HG02610 (cell line): ENCODE data around the gene OR8A1.
A peak's percentile ranks its signal among the peaks of the same experiment; 100 is the strongest.
"Not testable (repeated sequence)": the region's sequence is repeated elsewhere in the genome, so short reads cannot be mapped to it uniquely, and the experiment has no call there.

Source experiments
- ATAC-seq: cut with Tn5 transposase; IDR thresholded peaks from one replicate; pipeline ENCODE4 v1.9.1; 2021; ENCODE audit warnings: mild to moderate bottlenecking, moderate library complexity; ENCODE audit not compliant: unreplicated experiment

Gene OR8A1

GRCh38 chr11:124592627-124593026 is 22.8 kb downstream of the OR8A1 start:
- no peak for ATAC-seq

DNA sequence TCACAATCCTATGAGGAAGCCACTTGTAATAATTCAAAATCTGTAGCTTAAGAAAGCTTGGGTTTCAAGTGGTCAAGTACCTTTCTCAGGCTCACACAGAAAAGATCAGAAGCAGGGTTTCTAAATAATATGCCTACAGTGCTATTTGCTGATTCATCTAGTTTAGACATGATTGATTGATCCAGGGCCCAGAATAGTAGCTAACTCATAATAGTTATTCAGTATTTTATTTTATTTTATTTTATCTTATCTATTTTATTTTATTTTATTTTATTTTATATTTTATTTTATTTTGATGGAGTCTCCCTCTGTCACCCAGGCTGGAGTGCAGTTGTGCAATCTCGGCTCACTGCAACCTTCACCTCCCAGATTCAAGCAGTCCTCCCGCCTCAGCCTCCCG is 25.5 kb downstream of the OR8A1 start:
- ATAC-seq, result no peak

GRCh38 chr11:124597626-124598025 is 27.8 kb downstream of the OR8A1 start:
- ATAC-seq, result no peak

DNA sequence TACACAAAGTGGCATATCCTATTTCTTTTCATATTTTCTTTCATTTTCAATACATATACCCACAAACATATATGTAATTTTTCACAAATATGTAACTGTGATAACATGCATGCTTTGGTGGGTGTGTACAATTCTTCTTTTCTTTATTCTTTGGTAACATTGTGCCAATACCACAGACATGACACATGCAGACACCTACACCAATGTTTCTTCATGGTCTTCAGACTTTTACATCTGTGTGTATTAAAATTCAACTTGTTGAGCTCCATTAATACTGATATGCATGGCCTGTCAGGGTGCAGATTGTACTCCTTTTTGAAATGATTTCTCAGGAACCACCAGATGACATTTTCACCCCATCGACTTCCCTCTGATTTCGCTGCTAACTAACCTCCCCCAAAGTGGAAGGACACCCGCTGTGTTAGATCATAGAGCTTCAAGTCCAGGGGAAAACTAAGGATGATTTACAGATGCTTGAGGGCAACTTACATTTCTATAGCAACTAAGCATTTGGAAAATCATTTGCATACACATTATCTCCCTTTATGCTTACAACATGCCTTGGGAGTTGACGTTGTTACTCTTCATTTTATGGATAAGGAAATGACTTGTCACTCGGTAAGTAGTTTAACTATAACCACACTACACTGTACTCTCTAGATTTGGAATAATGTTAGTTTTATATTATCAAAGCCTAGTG is 31.0 kb downstream of the OR8A1 start:
- no peak for ATAC-seq

GRCh38 chr11:124602193-124602592 is 32.4 kb downstream of the OR8A1 start:
- no peak for ATAC-seq

DNA sequence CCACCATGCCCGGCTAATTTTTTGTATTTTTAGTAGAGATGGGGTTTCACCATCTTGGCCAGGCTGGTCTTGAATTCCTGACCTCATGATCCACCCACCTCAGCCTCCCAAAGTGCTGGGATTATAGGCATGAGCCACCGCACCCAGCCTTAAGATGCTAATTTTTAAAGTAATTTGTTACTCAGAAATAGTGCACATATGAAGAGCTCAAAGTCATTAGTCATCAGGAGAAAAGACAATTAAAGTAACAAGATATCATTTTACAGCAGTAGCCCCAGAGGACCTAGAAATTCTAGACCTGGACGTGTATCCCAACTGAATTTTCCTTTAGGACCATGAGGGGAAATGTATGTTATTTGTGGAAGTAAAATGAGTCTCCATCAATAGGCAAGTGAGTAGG is 32.9 kb downstream of the OR8A1 start:
- not testable (repeated sequence) for ATAC-seq

GRCh38 chr11:124605719-124606118 is 35.9 kb downstream of the OR8A1 start:
- ATAC-seq, result no peak

- ATAC-seq, result no peak
Observed at GRCh38 chr11:124608147-124608546, 38.4 kb downstream of the OR8A1 start.

DNA sequence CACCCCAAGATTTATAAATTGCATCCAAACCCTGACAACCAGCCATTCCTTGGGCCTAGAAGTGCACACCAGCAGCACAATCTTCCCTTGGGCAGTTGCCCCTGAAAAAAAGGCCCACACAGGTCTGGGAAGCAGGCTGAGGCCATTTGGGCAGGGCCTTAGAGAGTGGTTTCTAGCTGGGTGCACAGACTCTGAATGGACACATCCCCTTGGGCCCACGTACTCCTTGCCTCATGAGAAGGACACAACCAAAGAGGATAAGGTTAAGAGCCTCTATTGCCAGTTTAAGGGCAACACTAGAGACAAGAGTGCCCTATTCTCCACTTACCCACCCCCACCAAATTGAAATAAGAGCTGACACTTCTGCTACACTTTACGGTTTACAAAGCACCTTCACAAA is 40.5 kb downstream of the OR8A1 start:
- no peak for ATAC-seq

- ATAC-seq, result no peak
Observed at GRCh38 chr11:124611064-124611463, 41.3 kb downstream of the OR8A1 start, which contains the start of gene PANX3. PANX3 (plus strand) TSS chr11:124611428; CDS start chr11:124611557, 129 bp downstream.

DNA sequence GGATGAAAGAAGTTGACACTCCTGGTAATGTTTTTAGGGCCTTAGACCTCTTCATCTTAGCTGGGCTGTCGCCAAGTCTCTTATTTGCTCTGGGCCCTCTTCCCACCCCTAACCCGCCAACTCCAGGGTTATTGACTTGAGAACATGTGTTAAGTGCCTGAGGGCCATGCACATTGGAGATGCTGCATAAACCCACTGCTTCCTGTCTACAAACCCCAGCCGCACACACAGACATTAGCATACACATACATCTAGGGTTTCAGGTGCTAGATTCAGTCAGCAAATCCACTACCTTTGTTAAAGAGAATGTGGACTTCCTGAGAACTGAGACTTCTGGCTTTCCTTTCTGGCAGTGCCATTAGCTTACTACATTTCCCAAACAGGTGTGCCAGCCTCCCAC is 42.2 kb downstream of the OR8A1 start:
- ATAC-seq, result peak; percentile 54

DNA sequence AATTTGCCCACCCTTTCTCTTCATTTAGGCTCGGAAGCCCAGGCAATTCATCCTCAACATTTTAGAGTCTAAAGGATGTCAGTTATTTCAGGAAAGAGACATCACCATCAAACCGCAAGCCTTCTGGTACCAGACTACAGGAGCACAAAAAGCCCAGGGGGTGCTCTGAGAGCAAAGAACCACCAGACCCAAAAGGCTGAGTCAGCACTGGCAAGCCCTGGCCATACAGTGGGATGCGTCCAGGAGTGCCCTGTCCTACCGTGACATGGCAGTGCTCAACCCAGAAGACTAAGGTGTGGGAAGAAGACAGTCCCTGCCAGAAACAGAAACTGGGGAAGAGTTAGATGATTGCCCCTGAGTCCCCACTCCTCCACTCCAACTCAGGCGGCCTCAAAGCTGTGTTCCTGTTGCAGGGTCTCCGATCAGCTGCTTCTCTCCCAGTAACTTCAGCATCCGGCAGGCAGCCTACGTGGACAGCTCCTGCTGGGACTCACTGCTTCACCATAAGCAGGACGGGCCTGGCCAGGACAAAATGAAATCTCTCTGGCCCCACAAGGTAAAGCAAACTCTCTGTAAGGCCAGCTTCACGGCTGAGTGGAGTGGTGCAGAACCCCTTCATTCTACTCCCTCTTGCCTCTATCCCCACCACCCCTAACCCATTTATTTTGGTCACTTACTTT is 42.9 kb downstream of the OR8A1 start:
- no peak for ATAC-seq

GRCh38 chr11:124618863-124619262 is 49.1 kb downstream of the OR8A1 start:
- ATAC-seq, result no peak
